IPS-NIHi11 (cell line): ENCODE results near the gene CCN5.
"Not testable (repeated sequence)": the region's sequence is repeated elsewhere in the genome, so short reads cannot be mapped to it uniquely, and the experiment has no call there.

Experiments used
- DNase-seq: peaks from one replicate; pipeline ENCODE4 v3.0.0; 2012; ENCODE audit warnings: mixed read lengths, low spot score

Gene CCN5, protein sequence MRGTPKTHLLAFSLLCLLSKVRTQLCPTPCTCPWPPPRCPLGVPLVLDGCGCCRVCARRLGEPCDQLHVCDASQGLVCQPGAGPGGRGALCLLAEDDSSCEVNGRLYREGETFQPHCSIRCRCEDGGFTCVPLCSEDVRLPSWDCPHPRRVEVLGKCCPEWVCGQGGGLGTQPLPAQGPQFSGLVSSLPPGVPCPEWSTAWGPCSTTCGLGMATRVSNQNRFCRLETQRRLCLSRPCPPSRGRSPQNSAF

DNA sequence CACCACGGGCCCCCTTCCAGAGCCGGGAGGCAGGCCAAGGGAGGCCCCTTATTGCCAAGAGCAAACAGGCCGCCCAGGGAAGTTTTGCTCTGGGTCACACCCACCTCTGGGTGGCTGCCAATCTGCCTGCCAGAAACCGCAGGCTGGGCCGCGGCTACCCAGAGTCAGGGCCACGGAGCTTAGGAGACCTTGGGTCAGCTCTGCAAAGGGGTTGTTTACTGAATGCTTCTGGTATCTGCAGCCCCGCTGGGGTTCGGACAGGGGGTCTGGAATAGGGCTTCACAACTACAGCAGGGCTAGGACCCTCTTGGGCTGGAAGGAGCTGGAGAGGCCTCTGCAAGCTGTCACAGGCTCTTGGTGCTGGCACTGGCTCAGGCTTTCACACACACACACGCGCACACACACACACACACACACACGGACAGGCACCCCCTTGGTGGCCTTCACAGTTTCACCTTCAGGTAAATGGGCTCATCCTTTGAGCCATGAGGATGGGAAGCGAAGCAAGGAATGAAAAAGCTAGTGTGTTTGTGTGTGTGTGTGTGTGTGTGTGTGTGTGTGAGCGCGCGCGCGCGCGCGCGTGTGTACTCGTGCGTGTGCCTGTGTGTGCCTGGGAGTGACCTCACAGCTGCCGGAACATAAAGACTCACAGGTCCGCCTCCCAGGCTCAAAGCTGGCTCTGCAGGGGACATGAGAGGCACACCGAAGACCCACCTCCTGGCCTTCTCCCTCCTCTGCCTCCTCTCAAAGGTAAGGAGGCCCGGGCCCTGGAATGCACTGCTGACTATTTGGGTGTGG, at the start of gene CCN5:
Gene CCN5 (plus strand): TSS at position 669 of the 798 bp plus-strand sequence. CDS start 22 bp downstream, at position 691.
- peak; percentile 59 for DNase-seq

DNA sequence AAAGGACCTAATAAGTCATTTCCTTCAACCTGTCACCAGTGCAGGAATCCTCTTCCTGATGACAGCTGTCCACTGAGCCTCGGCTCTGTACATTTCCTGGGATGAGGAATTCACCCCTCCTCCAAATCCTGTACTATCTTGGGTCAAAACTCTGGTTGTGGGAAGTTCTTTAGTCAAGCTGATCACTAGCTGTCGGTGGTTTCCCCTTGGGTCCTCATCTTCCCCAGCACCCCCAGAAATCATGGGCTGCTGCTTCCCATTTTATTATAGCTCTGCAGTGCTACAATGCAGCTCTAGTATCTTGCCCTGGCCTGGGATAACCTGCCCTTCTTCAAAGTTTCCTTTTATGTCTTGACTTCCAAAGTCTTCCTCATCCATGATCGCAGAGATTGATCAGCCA, 49.1 kb upstream of the CCN5 start:
- no peak for DNase-seq

DNA sequence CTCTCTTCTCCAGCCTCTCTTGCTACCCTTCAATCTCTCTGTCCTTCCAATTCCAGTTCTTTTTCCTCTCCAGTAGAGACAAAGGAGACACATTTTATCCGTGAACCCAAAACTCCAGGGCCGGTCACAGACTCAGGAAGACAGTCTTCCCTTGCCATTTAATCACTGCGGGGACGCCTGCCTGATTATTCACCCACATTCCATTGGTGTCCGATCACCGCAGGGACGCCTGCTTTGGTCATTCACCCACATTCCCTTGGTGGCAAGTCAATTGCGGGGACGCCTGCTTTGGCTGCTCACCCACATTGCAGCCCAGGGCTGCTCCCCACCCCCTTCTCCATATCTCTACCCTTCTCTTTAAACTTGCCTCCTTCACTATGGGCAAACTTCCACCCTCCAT, 44.3 kb upstream of the CCN5 start:
- DNase-seq, result not testable (repeated sequence)

DNA sequence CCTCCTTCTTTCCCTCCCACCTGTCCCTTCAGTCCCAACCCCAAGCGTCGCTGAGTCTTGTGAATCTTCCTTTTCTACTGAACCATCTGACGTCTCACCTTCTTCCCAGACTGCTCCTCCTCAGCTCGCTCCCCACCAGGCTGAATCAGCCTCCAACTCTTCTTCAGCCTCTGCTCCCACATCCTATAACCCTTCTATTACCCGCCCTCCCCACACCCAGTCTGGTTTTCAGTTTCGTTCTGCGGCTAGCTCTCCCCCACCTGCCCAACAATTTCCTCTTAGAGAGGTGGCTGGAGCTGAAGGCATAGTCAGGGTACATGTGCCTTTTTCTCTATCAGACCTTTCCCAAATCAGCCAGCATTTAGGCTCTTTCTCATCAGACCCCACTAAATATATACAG, 43.6 kb upstream of the CCN5 start:
- DNase-seq, result not testable (repeated sequence)

DNA sequence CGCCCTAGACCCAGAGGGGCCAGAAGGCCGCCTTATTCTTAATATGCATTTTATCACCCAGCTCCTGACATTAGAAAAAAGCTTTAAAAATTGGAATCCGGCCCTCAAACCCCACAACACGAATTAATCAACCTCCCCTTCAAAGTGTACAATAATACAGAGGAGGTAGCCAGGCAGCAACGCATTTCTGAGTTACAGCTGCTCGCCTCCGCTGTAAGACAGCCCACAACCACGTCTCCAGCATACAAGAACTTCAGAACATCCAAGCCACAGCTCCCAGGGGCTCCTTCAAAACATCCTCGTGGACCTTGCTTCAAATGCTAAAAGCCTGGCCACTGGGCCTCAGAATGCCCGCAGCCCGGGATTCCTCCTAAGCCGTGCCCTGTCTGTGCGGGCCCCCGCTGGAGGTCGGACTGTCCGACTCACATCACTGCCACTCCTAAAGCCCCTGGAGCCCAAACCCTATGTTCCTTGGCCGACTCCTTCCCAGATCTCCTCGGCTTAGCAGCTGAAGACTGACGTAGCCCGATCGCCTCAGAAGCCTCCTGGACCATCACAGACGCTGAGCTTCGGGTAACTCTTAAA, 42.8 kb upstream of the CCN5 start:
- DNase-seq, result not testable (repeated sequence)

DNA sequence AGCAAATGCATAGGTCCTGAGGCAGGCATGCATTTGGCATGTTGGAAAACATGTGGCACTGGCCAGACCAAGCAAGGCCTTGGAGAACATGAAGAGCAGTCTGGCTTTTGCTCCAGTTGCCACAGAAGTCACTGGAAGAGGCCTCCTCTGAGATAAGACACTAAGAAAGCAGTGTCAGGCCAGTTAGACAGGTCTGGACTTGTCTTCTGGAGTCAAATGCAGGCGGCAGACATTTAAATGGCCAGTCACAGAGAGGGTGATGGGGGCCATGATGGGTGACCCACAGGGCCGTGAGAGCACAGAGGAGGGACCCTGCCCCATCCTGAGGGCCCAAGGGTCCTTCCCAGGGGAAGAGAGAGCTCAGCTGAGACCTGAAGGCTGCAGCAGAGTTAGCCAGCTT, 36.9 kb upstream of the CCN5 start:
- DNase-seq, result no peak

DNA sequence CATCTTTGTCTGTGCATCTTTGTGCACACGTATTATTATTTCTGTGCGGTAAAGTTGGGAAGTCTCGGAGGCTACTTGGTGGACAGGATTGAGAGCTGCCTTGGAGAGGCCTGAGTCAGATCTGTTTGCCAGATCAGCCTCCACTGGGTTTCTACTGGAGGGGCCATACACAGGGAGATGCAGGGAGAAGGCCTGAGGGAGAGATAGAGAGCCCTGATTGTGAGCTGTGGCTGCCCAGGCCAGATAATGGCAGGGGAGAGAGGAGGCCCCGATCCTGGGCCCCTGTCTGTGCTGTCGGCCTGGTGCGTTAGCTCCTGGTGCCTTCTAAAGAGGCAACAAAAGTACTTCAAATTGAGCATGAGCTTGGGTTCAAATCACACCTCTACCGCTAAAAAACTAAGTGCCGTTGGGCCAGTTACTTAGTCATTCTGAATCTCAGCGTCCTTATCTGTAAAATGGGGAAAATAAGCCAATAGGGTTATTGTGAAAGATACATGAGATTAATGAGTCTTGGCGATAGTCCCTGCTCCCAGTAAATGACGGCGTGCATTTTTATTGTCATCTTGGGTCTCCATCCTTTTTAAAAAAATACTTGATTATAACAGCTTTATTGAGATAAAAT, 36.1 kb upstream of the CCN5 start:
- no peak for DNase-seq

DNA sequence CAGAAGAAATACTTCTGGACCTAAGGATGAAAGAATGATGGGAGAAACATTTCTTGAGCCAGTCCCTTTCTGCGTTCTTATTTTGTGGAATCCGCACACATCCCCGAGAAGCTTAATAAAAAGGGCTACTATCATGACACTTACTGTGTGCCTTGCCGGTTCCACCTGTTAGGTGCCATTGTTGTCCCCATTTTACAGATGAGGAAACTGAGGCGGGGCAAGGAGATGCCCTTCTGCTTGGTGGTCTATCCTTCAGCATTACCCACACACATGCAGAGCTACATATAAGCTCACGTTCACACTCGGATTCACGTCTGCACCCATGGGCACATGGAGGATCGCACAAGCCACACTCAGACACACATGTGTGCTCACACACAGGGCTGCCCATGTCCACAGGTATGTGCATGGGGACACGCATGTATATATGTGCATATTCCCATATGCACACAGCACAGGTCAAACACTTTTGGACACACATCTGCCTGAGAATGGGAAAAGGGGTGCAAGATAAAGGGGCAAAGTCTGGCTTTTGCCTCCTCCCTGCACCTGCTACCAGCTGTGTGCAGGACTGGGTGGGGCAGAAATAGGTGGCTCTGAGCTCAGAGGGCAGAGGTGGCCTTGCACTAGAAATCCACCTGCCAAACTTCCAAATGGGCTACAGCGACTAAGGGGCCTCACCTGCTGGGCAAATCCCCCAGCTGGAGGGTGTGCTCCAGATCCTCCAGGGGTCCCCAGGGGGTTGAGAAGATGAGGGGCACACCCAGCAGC, 33.2 kb upstream of the CCN5 start:
- no peak for DNase-seq

DNA sequence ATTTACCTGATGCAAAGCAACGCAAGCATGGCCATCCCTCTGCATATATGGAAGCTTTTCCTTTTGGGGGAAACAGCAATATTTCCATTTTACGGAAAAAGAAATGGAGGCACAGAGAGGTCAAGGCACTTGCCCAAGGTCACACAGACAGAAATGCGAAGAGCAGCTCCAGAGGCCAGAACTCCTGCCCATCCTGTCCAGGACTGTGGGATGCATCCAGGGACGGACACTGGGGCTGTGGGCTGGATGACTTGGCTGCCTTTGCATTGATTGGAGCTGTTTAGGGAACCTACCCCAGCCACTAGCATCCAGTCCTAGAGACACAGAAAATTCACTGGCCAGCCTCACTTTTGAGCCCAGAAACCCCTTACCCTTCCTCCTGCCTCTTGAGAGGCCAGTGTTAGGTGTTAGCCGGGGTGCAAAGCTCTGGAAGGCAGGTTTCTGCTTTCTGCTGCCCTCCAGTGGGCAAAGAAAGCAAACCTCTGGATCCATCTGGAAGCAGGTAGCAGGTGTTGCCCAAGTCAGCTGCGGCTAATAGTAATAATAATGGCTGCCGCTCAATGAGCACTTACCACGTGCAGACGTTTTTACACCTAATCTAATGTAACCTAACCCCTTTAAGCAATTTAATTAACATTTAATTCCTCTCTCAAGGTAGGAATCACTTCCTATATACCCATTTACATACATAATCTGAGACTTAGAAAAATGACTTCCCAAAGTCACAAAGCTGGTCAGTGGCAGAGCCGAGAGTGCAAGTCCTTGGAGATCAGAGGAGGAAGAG, 31.7 kb upstream of the CCN5 start:
- DNase-seq, result peak; percentile 83

DNA sequence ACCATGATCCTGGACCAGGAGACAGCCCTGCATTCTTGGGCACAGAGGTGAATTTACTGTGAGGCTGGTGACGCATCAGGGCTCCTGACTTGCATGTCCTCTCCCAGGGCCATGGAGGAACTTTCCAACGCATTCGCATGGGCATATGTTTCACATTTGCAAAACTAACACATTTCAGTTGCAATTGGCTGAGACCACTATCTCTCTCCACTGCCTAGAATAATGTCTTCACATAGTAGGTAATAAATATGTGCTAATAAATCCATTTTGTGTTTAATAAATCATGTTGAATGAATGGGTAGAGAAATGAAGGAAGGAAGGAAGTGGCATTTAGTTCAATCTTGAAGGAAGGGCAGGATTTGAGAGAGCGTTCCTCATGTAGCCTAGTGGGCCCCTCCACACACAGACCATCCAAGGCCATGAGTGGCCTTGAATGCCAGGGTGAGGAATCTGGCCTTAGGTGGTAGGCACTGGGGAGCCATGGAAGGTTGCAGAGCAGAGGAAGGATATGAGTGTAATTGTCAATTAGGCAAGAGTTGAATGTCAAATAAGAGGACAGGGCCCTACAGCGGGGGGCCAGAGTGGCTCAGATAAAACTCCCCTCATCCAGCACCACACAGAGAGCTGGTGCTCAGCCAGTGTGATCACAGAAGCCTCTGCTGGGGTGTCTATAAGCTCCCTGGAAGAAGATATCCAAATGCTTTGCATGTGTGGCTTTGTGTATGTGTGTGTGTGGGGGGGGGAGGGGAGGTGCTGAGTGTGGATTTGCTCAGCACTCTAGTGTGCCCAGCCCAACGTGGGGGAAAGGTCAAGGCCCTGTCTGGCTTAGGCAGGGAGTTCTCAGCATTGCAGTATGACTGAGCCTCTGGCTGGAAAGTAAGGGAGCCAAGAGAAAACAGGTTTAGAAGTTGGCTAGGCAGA, 30.9 kb upstream of the CCN5 start:
- DNase-seq, result no peak

DNA sequence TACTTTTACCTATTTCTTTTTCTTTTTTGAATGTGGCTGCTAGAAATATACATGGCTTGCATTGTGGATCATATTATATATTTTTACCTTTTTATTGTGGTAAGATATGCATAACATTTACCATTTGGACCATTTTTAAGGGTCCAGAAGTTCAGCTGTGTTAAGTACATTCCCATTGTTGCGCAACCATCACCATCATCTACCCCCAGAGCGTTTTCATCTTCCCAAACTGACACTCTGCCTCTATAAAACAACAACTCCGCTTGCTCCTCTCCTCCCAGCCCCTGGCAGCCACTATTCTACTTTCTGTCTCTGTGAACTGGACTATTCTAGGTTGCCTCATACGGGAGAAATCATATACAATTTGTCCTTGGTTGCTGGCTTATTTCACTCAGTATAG, 28.2 kb upstream of the CCN5 start:
- no peak for DNase-seq

DNA sequence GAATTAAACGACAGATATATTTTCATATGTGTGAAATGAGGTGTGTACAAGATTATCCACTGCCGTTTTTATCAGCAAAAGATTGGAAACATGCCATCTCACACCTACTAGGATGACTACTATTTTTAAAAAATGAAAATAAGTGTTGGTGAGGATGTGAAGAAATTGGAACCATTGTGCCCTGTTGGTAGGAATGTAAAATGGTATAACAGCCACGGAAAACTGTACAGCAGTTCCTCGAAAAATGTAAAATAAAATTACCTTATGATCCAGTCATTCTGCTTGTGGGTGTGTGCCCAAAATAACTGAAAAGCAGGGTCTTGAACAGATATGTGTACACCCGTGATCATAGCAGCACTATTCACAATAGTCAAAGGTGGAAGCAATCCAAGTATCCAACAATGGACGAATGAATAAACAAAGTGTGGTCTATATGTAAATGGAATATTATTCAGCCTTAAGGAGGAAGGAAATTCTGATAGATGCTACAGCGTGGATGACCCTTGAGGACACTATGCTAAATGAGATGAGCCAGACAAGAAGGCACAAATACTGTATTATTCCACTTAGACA, 27.0 kb upstream of the CCN5 start:
- DNase-seq, result no peak

DNA sequence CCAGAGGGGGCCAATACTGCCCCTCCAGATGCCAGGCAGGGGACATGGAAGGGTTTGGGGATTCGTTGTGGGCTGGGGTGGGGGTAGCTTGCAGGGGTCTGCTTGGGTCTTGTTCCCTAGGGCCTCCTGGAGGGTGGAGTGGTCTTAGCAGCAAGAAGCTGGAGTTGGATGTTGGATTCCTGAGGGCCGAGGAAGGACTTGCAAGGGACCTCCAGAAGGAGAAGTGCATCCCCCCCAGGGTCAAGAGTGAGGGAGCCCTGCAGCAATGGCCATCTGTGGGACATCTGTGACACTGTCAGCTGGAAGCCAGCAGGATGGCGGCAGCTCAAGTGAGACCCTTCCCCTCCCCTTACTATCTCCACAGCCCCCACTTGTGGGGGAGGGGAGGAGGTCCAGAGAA, 25.4 kb upstream of the CCN5 start:
- DNase-seq, result no peak

DNA sequence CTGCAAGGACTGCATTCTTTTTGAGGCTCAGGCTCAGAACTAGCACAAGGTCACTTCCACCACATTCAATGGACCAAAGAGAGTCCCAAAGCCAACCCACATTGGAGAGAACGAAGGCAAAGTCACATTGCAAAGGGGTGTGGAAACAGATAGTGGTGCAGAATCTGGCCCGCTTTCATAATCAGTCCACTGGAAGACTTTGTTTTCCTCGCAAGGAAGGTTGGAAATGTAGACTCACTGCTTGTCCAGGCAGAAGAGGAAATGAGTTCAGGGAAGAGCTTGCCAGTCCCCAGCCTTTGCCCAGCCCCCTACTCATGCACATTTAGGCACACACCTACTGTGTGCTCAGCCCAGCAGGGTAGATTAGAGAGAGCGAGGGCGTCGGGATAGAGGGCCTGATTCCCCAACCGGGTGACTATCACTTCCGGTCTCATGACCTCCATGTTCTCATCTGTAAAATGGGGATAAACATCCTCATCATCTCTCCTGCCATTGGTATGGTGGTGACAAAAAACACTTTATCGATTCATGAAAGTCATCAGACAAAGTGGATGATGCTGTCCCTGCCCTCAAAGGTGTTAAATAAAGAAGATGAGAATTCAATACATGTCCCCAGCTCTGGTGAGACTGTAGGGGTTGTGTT, 24.3 kb upstream of the CCN5 start:
- DNase-seq, result no peak

DNA sequence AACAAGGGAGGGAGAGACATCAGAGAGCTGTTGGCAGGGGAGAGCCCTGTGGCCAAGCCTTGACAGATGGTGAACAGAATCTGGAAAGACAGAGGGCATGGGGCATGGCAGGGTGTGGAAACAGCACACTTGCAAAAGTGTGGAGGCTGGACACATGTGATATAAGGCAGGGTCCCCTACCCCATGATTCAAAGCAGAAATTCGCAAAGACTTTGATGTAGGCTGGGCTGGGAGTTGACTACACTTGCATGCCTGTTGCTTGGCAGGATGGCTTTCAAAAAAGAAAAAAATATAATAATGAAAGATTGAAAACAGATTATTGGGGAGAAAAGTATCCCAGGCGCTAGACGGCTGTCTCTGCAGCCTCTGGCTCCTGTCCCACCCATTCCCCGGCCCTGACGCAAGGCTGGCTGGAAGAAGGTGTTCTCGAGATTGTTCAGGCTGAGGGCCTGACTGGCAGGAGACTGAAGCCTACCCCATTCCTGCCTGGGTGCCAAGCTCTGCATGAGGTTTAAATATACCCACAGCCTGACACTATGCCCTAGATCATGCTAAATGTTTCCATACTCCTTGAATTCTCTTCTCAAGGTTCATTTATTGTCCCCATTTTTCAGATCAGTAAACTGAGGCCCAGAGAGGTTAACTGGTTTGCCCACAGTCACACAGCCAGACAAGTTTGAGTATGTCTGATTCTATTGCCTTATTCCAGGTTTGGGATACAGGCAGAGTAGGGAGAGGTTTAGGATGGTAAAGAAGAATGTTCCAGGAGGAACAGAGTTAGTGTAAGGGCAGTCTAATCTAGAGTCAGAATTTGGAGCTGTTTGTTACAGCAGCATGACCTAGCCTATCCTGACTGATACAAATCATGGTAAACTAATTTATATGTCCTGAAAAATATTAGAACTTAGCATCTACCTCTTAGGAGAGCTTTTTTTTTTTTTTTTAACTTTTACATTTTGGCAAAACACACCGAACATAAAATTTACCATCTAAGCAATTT, 23.4 kb upstream of the CCN5 start:
- DNase-seq, result no peak

DNA sequence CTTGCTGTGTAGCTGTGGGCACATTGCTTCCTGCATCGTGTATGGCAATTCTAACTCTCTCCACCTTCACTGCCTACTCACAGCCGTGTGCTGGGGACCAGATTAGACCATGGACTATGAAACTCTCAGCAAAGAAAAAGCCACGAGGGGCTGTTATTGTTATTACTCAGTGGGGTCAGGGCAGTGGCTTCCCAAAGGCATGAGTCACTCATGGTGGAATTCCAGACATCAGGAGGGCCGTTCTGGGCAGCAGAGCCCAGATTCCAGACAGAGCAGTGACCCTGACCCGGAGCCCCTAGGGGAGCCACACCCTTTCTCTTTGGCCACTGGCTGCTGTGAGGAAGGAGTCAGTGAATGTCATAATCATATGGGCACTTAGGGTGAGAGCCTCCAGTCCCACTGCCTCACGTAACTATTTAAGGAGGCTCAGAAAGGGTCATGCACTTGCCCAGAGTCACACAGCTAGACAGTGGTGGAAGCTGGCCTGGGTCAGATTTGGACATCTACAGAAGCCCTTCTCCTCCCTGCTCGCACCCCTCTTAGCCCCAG, 22.2 kb upstream of the CCN5 start:
- DNase-seq, result peak; percentile 45

DNA sequence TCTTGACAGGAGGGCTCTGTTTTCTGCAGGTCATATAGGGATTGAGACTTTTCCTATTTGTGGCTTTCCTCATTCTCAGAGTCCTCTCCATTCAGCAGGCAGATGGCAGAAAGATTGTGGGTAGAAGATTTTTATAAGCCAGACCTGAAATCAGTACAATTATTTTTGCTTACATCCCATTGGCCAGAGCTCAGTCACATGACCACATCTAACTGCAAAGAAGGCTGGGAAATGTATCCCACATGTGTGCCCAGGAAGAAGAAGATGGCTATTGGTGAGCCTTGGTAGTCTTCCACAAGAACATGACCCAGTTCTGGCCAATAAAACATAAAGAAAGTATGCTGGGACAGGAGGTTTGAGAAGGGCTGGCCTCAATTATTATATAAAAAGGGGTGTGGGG, 21.5 kb upstream of the CCN5 start:
- DNase-seq, result no peak

DNA sequence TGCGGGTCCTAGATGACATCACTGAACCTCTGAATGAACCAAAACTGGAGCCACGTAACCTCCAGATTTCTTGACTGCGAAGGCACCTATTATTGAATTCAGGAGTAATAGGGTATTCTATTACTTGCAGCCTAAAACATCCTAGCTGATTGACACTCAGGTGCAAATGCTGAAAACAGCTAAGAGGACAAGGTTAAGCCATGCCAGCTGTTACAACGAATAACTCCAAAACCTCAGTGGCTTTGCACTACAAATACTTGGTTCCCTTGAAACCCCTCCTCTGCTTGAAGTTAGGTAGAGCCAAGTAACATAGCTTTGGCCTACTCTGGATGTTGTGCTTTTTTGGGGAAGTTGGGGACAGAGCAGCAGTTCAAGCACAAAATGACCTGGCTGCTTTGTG, 21.0 kb upstream of the CCN5 start:
- no peak for DNase-seq
